Progenitor cell of endocrine pancreas (in vitro differentiated cells): ENCODE results near the gene KRTAP5-8. TPM values are rescaled to one million over a fixed set of nuclear protein-coding genes. Genes with fewer than 3 reads are reported as not detected.

Experiments used
- DNase-seq: peaks from one replicate; pipeline ENCODE4 v3.0.0; 2021; ENCODE audit warnings: low spot score; ENCODE audit not compliant: unreplicated experiment
- H3K27ac Mint-ChIP-seq: 2 replicates; pipeline ENCODE4 v1.8.0; 2021; ENCODE audit warnings: mild to moderate bottlenecking, moderate library complexity, mixed read lengths
- H3K27me3 Mint-ChIP-seq: 2 replicates; pipeline ENCODE4 v1.8.0; 2021; ENCODE audit warnings: mixed read lengths
- H3K36me3 Mint-ChIP-seq: 2 replicates; pipeline ENCODE4 v1.8.0; 2022; ENCODE audit warnings: mixed read lengths; ENCODE audit not compliant: insufficient read depth
- H3K4me1 Mint-ChIP-seq: 2 replicates; pipeline ENCODE4 v1.8.0; 2021; ENCODE audit warnings: low read depth, mixed read lengths
- H3K4me3 Mint-ChIP-seq: 2 replicates; pipeline ENCODE4 v1.8.0; 2021; ENCODE audit warnings: low read depth, mild to moderate bottlenecking, moderate library complexity, mixed read lengths
- H3K9me3 Mint-ChIP-seq: 2 replicates; pipeline ENCODE4 v1.8.0; 2021; ENCODE audit warnings: low read depth, mixed read lengths
- CTCF ChIP-seq: fragments of 200-600 bp; sonication (generic); IDR thresholded peaks from one replicate; pipeline ENCODE4 v1.5.0; 2021; ENCODE audit warnings: antibody characterized with exemption, mild to moderate bottlenecking; ENCODE audit not compliant: unreplicated experiment
- total RNA-seq: library from RNA; stranded (reverse); gene quantifications from 2 replicates; pipeline ENCODE4 v1.2.1, GENCODE V29; 2021

KRTAP5-8 gene
- total RNA-seq, 1 donor from 2014 or later = 0.24 TPM

GRCh38 chr11:71502871-71503435 lies 34.9 kb upstream of the KRTAP5-8 start:
- H3K36me3 Mint-ChIP-seq = peaks cover 30% of the 10 kb centered on the region
- no peak for TF ChIP-seq CTCF
- no peak overlapping the region for H3K4me3 Mint-ChIP-seq
- no peak overlapping the region for H3K27ac Mint-ChIP-seq
- H3K27me3 Mint-ChIP-seq = no peaks in the 10 kb centered on the region
- DNase-seq = no peak
- H3K9me3 Mint-ChIP-seq = peaks cover under 1% of the 10 kb centered on the region
- H3K4me1 Mint-ChIP-seq = no peaks in the 10 kb centered on the region

GRCh38 chr11:71504531-71504930 lies 33.3 kb upstream of the KRTAP5-8 start:
- no peak for TF ChIP-seq CTCF
- no peak for DNase-seq
- Mint-ChIP-seq H3K4me3 (no peak overlapping the region), H3K27me3 (no peaks in the 10 kb centered on the region), H3K4me1 (no peaks in the 10 kb centered on the region), H3K27ac (no peak overlapping the region), H3K9me3 (peaks cover 16% of the 10 kb centered on the region), H3K36me3 (peaks cover 28% of the 10 kb centered on the region)

- Mint-ChIP-seq H3K9me3 (peaks cover 21% of the 10 kb centered on the region), H3K27ac (no peak overlapping the region), H3K27me3 (no peaks in the 10 kb centered on the region), H3K36me3 (peaks cover 32% of the 10 kb centered on the region), H3K4me1 (no peaks in the 10 kb centered on the region), H3K4me3 (no peak overlapping the region)
- TF ChIP-seq CTCF = no peak
- DNase-seq = no peak
These were observed 32.8 kb upstream of the KRTAP5-8 start for GRCh38 chr11:71505001-71505400.

GRCh38 chr11:71505781-71506180 lies 32.0 kb upstream of the KRTAP5-8 start:
- H3K4me3 Mint-ChIP-seq = no peak overlapping the region
- DNase-seq = no peak
- peaks cover 30% of the 10 kb centered on the region for H3K36me3 Mint-ChIP-seq
- no peaks in the 10 kb centered on the region for H3K27me3 Mint-ChIP-seq
- no peaks in the 10 kb centered on the region for H3K4me1 Mint-ChIP-seq
- peaks cover 22% of the 10 kb centered on the region for H3K9me3 Mint-ChIP-seq
- H3K27ac Mint-ChIP-seq = no peak overlapping the region
- no peak for TF ChIP-seq CTCF

- Mint-ChIP-seq H3K36me3 (peaks cover 29% of the 10 kb centered on the region), H3K9me3 (peaks cover 26% of the 10 kb centered on the region), H3K27ac (no peak overlapping the region), H3K4me1 (no peaks in the 10 kb centered on the region), H3K27me3 (no peaks in the 10 kb centered on the region), H3K4me3 (no peak overlapping the region)
- TF ChIP-seq CTCF = no peak
- DNase-seq = no peak
These were observed 30.7 kb upstream of the KRTAP5-8 start for GRCh38 chr11:71507102-71507501.
